ELF-1 (cell line): ENCODE data around the gene PLVAP.
"Not testable (repeated sequence)": the region's sequence is repeated elsewhere in the genome, so short reads cannot be mapped to it uniquely, and the experiment has no call there.

Experiments used
- DNase-seq: peaks from one replicate; pipeline ENCODE4 v3.0.0-alpha.2; 2016; ENCODE audit warnings: low read depth, low spot score

PLVAP gene

DNA sequence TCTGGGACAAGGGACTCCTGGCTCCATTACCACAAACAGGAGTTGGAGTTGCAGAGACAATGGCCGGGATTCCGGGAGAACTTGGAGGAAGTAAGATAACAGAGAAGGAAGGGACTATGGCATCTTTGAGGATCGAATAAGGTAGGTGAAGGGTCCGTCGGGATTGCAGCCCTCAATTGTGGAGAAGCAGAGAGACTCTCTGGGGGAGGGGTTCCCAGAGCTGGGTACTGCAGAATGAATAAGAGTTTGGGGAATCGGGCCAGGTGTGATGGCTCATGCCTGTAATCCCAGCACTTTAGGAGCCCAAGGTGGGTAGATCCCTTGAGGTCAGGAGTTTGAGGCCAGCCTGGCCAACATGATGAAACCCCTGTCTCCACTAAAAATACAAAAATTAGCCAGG lies 24.5 kb upstream of the PLVAP start:
- DNase-seq = no peak

GRCh38 chr19:17398902-17399527 lies 21.9 kb upstream of the PLVAP start:
- no peak for DNase-seq

DNA sequence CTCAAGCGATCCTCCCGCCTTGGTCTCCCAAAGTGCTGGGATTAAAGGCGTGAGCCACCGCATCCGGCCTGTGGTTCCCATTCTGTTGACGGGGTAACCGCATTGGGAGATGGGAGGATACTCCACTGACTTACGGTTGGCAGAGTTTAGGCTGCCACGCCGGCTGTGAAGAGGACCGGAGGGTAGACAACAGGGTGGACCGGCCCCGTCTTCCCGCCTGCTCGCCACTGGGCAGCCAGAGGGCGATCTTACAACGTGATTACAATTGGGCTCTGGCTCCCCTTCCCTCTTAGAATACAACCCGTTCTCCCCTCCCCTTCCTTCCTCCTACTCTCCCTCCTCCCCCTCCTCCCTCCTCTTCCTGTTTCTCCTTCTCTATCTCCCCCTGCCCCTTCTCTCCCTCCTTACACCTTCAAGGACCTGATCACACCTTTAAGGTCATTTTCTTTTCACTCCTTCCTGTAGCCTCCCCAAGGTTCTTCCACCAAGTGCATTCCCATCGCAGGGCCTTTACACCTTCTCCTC lies 17.8 kb upstream of the PLVAP start:
- peak; percentile 88 for DNase-seq

DNA sequence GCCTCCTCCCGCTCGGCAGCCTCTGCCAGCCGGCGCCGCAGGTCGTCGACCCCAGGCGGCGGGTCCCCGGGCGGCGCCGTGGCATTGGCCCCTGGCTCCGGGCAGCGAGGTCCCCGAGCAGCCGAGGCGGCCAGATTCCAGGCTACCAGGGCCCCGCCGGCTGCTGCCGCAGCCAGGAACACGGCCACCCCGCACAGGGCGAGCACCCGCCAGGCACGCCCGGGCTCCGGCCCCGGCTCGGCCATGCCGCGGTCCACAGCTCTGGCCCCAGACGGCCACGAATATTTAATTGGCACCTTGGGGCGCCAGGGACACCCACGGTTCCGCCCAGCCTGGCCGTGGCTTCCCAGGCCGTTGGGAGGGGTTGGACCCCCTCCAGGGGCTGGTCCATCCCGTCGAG lies 16.8 kb upstream of the PLVAP start, which contains the start of gene CCDC194:
Gene CCDC194, minus strand, starts transcription at position 283 of the 400 bp plus-strand sequence. Its CDS starts 38 bp downstream, at position 245.
- no peak for DNase-seq

GRCh38 chr19:17393002-17393401 lies 15.9 kb upstream of the PLVAP start:
- no peak for DNase-seq

GRCh38 chr19:17391371-17392151 lies 14.4 kb upstream of the PLVAP start:
- no peak for DNase-seq

DNA sequence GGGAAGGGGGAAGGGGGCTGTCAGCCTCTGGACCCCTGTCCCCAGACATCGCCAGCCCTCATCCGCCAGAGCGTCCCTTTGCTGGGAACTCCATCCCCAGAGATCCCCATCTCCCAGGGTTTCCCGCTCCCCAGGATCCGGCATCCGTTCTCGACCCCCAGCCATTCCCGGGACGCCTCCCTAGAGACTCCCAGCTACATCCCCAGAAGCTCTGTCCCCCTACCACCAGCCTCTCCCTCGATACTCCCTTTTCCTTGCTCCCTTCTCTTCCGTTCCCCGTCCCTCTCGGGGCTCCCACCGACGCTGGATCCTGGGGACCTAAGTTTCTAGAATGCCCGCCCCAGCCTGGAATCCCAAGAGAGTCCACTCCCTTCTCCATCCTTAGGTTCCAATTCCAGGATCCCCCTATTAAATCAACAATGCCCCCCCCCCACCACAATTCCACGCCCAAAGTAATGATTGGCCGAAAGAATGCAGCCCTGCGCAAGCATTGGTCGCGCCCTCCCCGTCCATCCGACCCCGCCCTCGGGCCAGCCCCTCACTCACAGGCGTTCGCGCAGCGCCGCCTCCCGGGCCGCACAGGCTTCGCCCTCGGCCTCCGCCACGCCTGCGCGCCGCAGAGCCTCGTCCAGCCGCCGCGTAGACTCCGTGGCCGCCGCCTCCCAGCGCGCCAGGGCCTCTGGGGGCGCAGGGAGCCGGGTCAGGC lies 13.7 kb upstream of the PLVAP start:
- peak; percentile 93 for DNase-seq

- no peak for DNase-seq
Observed at GRCh38 chr19:17389957-17390664, 13.0 kb upstream of the PLVAP start.

- DNase-seq = no peak
Observed at GRCh38 chr19:17389288-17389687, 12.1 kb upstream of the PLVAP start.

DNA sequence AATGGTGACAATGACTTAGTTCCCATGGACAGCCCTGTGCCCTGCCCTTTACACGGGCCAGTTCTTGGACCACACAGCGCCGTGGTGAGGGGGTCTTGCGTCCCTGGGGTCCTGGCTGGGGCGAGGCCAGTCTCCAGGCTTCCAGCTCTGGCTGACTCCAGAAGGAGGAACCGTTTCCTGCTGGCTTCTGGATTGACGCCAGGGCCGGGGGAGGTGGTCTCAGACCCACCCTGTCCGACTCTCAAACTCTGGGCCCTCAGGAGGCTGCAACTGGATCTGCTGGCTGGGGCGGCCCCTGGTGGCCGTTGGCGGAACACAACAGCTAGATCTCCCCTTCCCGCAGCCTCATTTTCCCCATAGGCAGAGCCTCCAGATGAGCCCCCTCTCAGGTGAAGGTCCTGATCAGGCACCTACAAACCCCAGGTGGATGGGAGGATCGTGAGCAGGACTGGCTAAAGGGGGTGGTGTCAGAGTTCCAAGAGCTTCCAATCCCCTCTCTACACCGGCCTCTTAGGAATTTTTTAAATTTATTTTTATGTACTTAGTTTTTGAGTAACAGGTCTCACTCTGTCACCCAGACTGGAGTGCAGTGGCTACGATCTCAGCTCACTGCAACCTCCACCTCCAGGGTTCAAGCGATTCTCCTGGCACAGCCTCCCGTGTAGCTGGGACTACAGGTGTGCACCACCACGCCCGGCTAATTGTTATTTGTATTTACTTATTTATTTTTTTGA lies 8.9 kb upstream of the PLVAP start:
- peak; percentile 93 for DNase-seq

DNA sequence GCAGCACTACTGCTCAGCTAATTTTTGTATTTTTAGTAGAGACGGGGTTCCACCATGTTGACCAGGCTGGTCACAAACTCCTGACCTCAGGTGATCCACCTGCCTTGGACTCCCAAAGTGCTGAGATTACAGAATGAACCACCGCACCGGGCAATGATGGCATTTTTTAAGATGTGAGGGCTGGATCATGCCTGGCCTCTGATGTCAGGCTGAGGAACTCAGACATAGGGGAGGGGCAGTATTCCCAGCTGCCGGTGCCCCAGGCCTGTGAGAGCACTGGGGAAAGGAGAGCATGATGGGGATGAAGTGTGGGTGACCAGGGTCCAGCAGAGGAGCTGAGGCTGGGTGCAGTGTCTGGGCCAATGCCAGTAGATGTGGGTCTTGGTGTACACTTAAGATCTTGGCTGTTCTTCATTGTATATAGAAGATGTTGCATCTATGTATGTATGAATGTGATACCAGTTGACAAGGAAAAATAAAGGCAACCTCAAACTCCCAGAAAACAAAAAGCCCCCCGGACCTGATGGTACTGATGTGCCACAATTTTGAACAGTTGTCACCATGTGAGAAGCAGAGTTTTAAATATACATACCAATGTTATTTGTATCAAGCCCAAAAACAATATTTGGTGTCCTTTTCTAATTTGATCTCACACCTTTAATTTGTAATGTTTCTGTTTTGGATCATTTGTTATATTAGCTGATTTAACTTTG lies 3.4 kb upstream of the PLVAP start:
- no peak for DNase-seq

- DNase-seq = peak; percentile 97
Observed at GRCh38 chr19:17379221-17379631, 2.1 kb upstream of the PLVAP start.

DNA sequence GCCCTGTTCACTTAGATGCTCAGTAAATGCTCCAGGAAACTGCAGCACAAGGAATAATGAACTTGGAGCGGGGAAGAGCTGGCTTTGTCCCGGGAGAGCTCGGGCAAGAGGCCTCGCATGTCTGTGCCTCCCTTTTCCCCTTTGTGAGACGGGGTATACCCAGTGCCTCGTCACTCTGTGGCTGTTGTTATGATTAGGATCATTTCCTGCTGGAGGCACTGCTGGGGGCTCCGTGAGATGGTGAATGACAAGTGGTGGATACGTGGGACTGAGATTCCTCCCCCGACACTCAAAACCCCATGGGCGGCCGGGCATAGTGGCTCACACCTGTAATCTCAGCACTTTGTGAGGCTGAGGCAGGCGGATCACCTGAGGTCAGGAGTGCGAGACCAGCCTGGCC lies 1.1 kb upstream of the PLVAP start:
- no peak for DNase-seq

DNA sequence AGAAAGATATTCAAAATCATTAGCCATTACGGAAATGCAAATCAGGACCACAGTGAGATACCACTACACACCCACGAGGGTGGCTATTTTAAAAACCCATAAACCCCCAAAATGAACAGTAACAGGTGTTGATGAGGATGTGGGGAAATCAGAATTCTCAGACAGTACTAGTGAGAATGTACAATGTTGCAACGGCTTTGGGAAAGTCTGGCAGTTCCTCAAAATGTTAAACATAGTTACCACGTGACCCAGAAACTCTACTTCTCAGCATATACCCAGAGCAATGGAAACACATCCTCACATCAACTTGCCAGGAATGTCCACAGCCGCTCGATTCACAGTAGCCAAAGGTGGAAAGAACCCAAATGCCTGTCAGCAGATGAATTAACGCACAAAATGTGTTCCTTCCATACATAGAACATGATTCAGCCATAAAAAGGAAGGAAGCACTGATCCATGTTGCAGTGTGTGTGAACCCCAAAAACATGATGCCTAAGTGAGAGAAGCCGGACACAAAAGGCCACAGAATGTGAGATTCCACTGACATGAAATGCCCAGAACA lies 7.0 kb downstream of the PLVAP start:
- DNase-seq = no peak

GRCh38 chr19:17365361-17365760 lies 11.8 kb downstream of the PLVAP start:
- no peak for DNase-seq

GRCh38 chr19:17363852-17364605 lies 13.1 kb downstream of the PLVAP start:
- not testable (repeated sequence) for DNase-seq

- no peak for DNase-seq
Observed at GRCh38 chr19:17359905-17360800, 17.0 kb downstream of the PLVAP start.

DNA sequence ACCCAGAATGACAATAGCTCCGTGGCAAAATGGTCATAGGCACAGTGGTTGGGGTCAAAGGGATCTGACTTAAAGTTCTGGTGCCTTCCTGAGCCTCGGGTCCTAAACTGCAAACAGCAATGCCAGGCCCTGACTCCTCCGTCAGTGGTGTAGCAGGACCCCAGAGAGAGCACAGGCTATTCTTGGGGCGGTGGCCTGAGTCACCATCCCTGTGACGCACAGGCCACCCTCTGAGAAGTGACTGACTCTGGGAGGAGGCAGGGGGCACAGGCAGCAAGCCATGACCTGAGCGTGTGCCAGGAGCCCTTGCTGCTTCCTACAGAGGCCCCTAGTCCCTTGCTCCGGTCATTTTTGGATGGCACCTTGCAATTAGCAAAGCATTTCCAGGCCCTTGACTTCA lies 18.7 kb downstream of the PLVAP start:
- no peak for DNase-seq
